HepG2 (cell line): ENCODE data around the gene TRAF4. TPM values are rescaled to one million over a fixed set of nuclear protein-coding genes. Genes with fewer than 3 reads are reported as not detected.

Experiments used
- ATAC-seq: fragments of 200-7000 bp; cut with Tn5 transposase; 3 replicates; pipeline ENCODE4 v1.9.1; 2020; ENCODE audit warnings: mild to moderate bottlenecking, moderate library complexity
- BruUV-seq: library from RNA; stranded (reverse); fragments of 400-500 nt; replicated peaks from 2 replicates; lab custom pipeline; 2021; lab: Mats Ljungman, UMichigan
- CTCF ChIA-PET: fragments of 300-600 bp; formaldehyde crosslinking; extraction: SDS; loops from one replicate; lab custom pipeline; 2021; ENCODE audit warnings: low total read pairs, inconsistent platforms, low intra/inter-chr PET ratio; lab: Yijun Ruan, JAX
- POLR2A ChIA-PET: fragments of 350-600 bp; sonication (Branson Sonifier 250); formaldehyde crosslinking; loops from one replicate; lab custom pipeline; 2020; ENCODE audit warnings: antibody characterized with exemption, inconsistent platforms; lab: Yijun Ruan, JAX
- DNase-seq: peaks from one replicate; pipeline ENCODE4 v3.0.0-alpha.2; 2015; ENCODE audit warnings: low spot score
- FAIRE-seq: peaks from 3 replicates; lab custom pipeline; 2011; peaks lifted over from hg19 to GRCh38; lab: Jason Lieb, UNC
- H2AFZ ChIP-seq: one replicate; pipeline ENCODE4 v1.6.1; 2011; ENCODE audit warnings: low read length, inconsistent platforms
- H3K27ac ChIP-seq: fragments of 300-600 bp; 3 replicates; pipeline ENCODE4 v1.8.0; 2011; ENCODE audit warnings: mixed run types, mild to moderate bottlenecking, mixed read lengths, low read length, inconsistent platforms; ENCODE audit not compliant: insufficient read depth; ENCODE audit errors: extremely low read length
- H3K27me3 ChIP-seq, 2 experiments: fragments of 200-600 bp in 1 of 2; 2 replicates in 1 of 2; 3 replicates in 1 of 2; pipeline versions ENCODE4 v1.6.0 to v1.8.0; 2011; ENCODE audit warnings: low read length in 2 of 2, mild to moderate bottlenecking in 2 of 2, moderate library complexity in 2 of 2, inconsistent platforms in 1 of 2; ENCODE audit not compliant: insufficient read depth in 2 of 2, control insufficient read depth in 1 of 2
- H3K36me3 ChIP-seq, 2 experiments: fragments of 200-600 bp in 1 of 2; replicated peaks in 1 of 2; 2 replicates in 1 of 2; 3 replicates in 1 of 2; pipeline versions ENCODE4 v1.5.1 to v1.8.0; 2011; ENCODE audit warnings: low read length in 2 of 2, inconsistent platforms in 1 of 2; ENCODE audit not compliant: insufficient read depth in 2 of 2, control insufficient read depth in 1 of 2
- H3K4me1 ChIP-seq: 2 replicates; pipeline ENCODE4 v1.5.1; 2012; ENCODE audit warnings: low read length, inconsistent platforms; ENCODE audit not compliant: insufficient read depth
- H3K4me2 ChIP-seq: 2 replicates; pipeline ENCODE4 v1.6.0; 2011; ENCODE audit warnings: low read depth, low read length, inconsistent platforms
- H3K4me3 ChIP-seq, 3 experiments: fragments of 200-600 bp in 1 of 3; sonication (generic), shearing (Covaris generic) in 1 of 3; replicated peaks in 1 of 3; 2 replicates each; pipeline ENCODE4 v1.5.1; 2011 to 2016; ENCODE audit warnings: low read length in 3 of 3, inconsistent platforms in 2 of 3, low read depth in 2 of 3, mild to moderate bottlenecking in 2 of 3, control low read depth in 1 of 3, mixed read lengths in 1 of 3; ENCODE audit not compliant: insufficient read depth in 1 of 3
- H3K79me2 ChIP-seq: one replicate; pipeline ENCODE4 v1.6.1; 2011; ENCODE audit warnings: low read length, inconsistent platforms; ENCODE audit not compliant: insufficient read depth
- H3K9ac ChIP-seq: 2 replicates; pipeline ENCODE4 v1.6.0; 2011; ENCODE audit warnings: mild to moderate bottlenecking, low read depth, low read length, inconsistent platforms; ENCODE audit not compliant: insufficient read depth
- H3K9me3 ChIP-seq: 2 replicates; pipeline ENCODE4 v1.5.1; 2012; ENCODE audit warnings: mild to moderate bottlenecking, low read length
- H4K20me1 ChIP-seq: 2 replicates; pipeline ENCODE4 v1.6.0; 2011; ENCODE audit warnings: inconsistent platforms, mild to moderate bottlenecking, low read length, moderate library complexity; ENCODE audit not compliant: insufficient read depth
- DR1 ChIP-seq: sonication (generic); formaldehyde crosslinking; IDR thresholded peaks from 2 replicates; pipeline ENCODE4 v1.8.0; 2021; ENCODE audit warnings: mild to moderate bottlenecking, missing genetic modification reagents, inconsistent platforms
- GATAD1 ChIP-seq: IDR thresholded peaks from 2 replicates; pipeline ENCODE4 v1.6.1; 2016; ENCODE audit warnings: missing genetic modification reagents, missing compliant biosample characterization
- GFI1 ChIP-seq: sonication (generic); formaldehyde crosslinking; IDR thresholded peaks from 2 replicates; pipeline ENCODE4 v1.5.0; 2020; ENCODE audit warnings: missing genetic modification reagents, mild to moderate bottlenecking, borderline replicate concordance
- KAT8 ChIP-seq: IDR thresholded peaks from 2 replicates; pipeline ENCODE4 v1.6.1; 2016; ENCODE audit warnings: missing genetic modification reagents, missing compliant biosample characterization
- RAD51 ChIP-seq: fragments of 450-650 bp; IDR thresholded peaks from 2 replicates; pipeline ENCODE4 v1.6.1; 2016; ENCODE audit warnings: borderline replicate concordance
- SNRNP70 ChIP-seq: fragments of 200-400 bp; formaldehyde crosslinking; IDR thresholded peaks from 2 replicates; pipeline ENCODE4 v1.6.1; 2017; ENCODE audit warnings: mild to moderate bottlenecking, low read depth, low read length, moderate library complexity
- SOX6 ChIP-seq, 2 experiments: fragments of 450-650 bp in 1 of 2; sonication (generic) in 1 of 2; formaldehyde crosslinking in 1 of 2; IDR thresholded peaks; 2 replicates each; pipeline versions ENCODE4 v1.4.0 to v1.6.1; 2017 to 2020; ENCODE audit warnings: antibody characterized with exemption in 1 of 2, mild to moderate bottlenecking in 1 of 2, missing genetic modification reagents in 1 of 2
- SP1 ChIP-seq, 2 experiments: fragments of 450-650 bp in 1 of 2; sonication (generic) in 1 of 2; formaldehyde crosslinking in 1 of 2; IDR thresholded peaks; 2 replicates each; pipeline versions ENCODE4 v1.4.0 to v1.6.1; 2016 to 2020; ENCODE audit warnings: missing genetic modification reagents in 1 of 2
- TARDBP ChIP-seq: sonication (generic); formaldehyde crosslinking; IDR thresholded peaks from 2 replicates; pipeline ENCODE4 v1.8.0; 2022; ENCODE audit warnings: mild to moderate bottlenecking, missing genetic modification reagents
- ZBTB20 ChIP-seq: sonication (generic); formaldehyde crosslinking; IDR thresholded peaks from 2 replicates; pipeline ENCODE4 v1.8.1; 2023; ENCODE audit warnings: missing genetic modification reagents, low read depth, mild to moderate bottlenecking, borderline replicate concordance
- ZKSCAN8 ChIP-seq: IDR thresholded peaks from 2 replicates; pipeline ENCODE4 v1.6.1; 2016; ENCODE audit warnings: borderline replicate concordance, missing genetic modification reagents, missing compliant biosample characterization
- ZNF235 ChIP-seq: sonication (generic); formaldehyde crosslinking; IDR thresholded peaks from 2 replicates; pipeline ENCODE4 v1.8.1; 2023; ENCODE audit warnings: mild to moderate bottlenecking, missing genetic modification reagents, borderline replicate concordance
- ZNF710 ChIP-seq: sonication (generic); formaldehyde crosslinking; IDR thresholded peaks from 2 replicates; pipeline ENCODE4 v1.5.0; 2020; ENCODE audit warnings: mild to moderate bottlenecking, missing genetic modification reagents, borderline replicate concordance
- WGBS: methylation state at CpG from one replicate; pipeline ENCODE4 v1.1.6; 2017; ENCODE audit warnings: low lambda C conversion rate; 5-methylcytosine and 5-hydroxymethylcytosine counted together
- in situ Hi-C: cut with HindIII; loops from 2 replicates; pipeline ENCODE4 v1.10.0; 2017; ENCODE audit warnings: low pct_unique_long_range_greater_than_20kb; ENCODE audit not compliant: extremely low pct_ligation_motif_present
- intact Hi-C: fragments of 100-400 bp; cut with micrococcal nuclease; formaldehyde crosslinking; loops from one replicate; pipeline ENCODE4 v1.10.0; 2022; ENCODE audit not compliant: unreplicated experiment
- polyA plus RNA-seq, 8 experiments: library from polyadenylated mRNA; depleted of rRNA in 3 of 8; stranded (reverse) in 7 of 8; unstranded in 1 of 8; fragments of >200 nt; fragmentation: Illumina TruSeq in 4 of 8; extraction: Trizol in 4 of 8; gene quantifications; 2 replicates each; pipeline versions ENCODE4 v1.2.1 to v1.2.3, GENCODE V29; 2011 to 2016; ENCODE audit warnings: low read depth in 4 of 8, missing spikeins in 1 of 8, mixed read lengths in 1 of 8; ENCODE audit not compliant: insufficient read depth in 1 of 8
- total RNA-seq, 5 experiments: library from RNA; depleted of rRNA; stranded (reverse); fragments of >200 nt; fragmentation: Illumina TruSeq; extraction: Trizol; gene quantifications; 2 replicates each; pipeline ENCODE4 v1.2.3, GENCODE V29; 2016; ENCODE audit warnings: low read depth in 1 of 5
- TF ChIP-seq, protein P1 (sequence below): sonication (generic); formaldehyde crosslinking; IDR thresholded peaks from 2 replicates; pipeline ENCODE4 v1.4.0; 2020; ENCODE audit warnings: missing genetic modification reagents, borderline replicate concordance
- TF ChIP-seq, protein P2 (sequence below): sonication (generic); formaldehyde crosslinking; IDR thresholded peaks from 2 replicates; pipeline ENCODE4 v1.4.0; 2020; ENCODE audit warnings: mild to moderate bottlenecking, missing genetic modification reagents

TRAF4 gene
- total and polyA plus RNA-seq, 2 of the 13 experiments (the other 11 are each of a cell fraction or from before 2014, with no cell fraction given), result 86.0 to 89.9 TPM

- H3K4me3 ChIP-seq, result no peak overlapping the region
- peak; percentile 88 for DNase-seq
- no peak overlapping the region for H2AFZ ChIP-seq
- 53% methylated on average over 20 of the region's 20 CpGs for WGBS
- H3K9ac ChIP-seq, result peak overlapping the region; percentile 2; the same call in 1 of the 2 replicates
- BruUV-seq, result TSS peak; percentile 55
- H3K9me3 ChIP-seq, result no peaks in the 10 kb centered on the region
- CTCF ChIA-PET, result interaction anchor here (0.7 to 4.1 kb wide), 8 partner anchors 13 to 153 kb away, joined by 3 to 142 read pairs (median 4); partner anchors contain the start of genes BLTP2, DHRS13, NEK8 and TLCD1
- ATAC-seq, result peak; percentile 66
- peaks cover 50% of the 10 kb centered on the region for H3K4me1 ChIP-seq
- in situ Hi-C loops, result no loop called here
- H3K27ac ChIP-seq, result peak overlapping the region; percentile 37
- H3K4me2 ChIP-seq, result 0 out of 2 replicates have a peak overlapping the region, but pooled peaks have one; percentile 0
- no peaks in the 10 kb centered on the region for H3K27me3 ChIP-seq
- H3K79me2 ChIP-seq, result peaks cover 20% of the 10 kb centered on the region
- intact Hi-C loops, result loop anchor here (1.0 to 2.0 kb wide), 2 partner anchors 23 to 66 kb away; no protein-coding TSS in a partner anchor
- H3K36me3 ChIP-seq, result peaks cover 39 to 43% of the 10 kb centered on the region in 2 experiments
- H4K20me1 ChIP-seq, result peaks cover 52% of the 10 kb centered on the region
- POLR2A ChIA-PET, result interaction anchor here (1.2 to 12.3 kb wide), 4 partner anchors 23 to 105 kb away, joined by 4 to 590 read pairs (median 12); partner anchors contain the start of genes NEK8, PROCA1, RPL23A and TLCD1
- FAIRE-seq, result peak; percentile 97
- TF ChIP-seq, protein P1, sequence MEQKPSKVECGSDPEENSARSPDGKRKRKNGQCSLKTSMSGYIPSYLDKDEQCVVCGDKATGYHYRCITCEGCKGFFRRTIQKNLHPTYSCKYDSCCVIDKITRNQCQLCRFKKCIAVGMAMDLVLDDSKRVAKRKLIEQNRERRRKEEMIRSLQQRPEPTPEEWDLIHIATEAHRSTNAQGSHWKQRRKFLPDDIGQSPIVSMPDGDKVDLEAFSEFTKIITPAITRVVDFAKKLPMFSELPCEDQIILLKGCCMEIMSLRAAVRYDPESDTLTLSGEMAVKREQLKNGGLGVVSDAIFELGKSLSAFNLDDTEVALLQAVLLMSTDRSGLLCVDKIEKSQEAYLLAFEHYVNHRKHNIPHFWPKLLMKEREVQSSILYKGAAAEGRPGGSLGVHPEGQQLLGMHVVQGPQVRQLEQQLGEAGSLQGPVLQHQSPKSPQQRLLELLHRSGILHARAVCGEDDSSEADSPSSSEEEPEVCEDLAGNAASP, result peak; percentile 50; the same call in 1 of the 2 replicates
- TF ChIP-seq, protein P2, sequence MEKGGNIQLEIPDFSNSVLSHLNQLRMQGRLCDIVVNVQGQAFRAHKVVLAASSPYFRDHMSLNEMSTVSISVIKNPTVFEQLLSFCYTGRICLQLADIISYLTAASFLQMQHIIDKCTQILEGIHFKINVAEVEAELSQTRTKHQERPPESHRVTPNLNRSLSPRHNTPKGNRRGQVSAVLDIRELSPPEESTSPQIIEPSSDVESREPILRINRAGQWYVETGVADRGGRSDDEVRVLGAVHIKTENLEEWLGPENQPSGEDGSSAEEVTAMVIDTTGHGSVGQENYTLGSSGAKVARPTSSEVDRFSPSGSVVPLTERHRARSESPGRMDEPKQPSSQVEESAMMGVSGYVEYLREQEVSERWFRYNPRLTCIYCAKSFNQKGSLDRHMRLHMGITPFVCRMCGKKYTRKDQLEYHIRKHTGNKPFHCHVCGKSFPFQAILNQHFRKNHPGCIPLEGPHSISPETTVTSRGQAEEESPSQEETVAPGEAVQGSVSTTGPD (CRISPR knock-in tag), result no peak
- TF ChIP-seq ZNF235 (no peak), ZKSCAN8 (0 out of 2 replicates have a peak, but pooled peaks have one; percentile 25), RAD51 (no peak), GATAD1 (peak; percentile 63), GFI1 (no peak), ZNF710 (CRISPR knock-in tag) (no peak), ZBTB20 (CRISPR knock-in tag) (peak; percentile 55; the same call in 1 of the 2 replicates), KAT8 (CRISPR knock-in tag) (peak; percentile 50; the same call in 1 of the 2 replicates), DR1 (CRISPR knock-in tag) (no peak), SNRNP70 (no peak), SOX6 (IDR thresholded peaks at IDR 0.05) (no peak), SOX6 (CRISPR knock-in tag; IDR thresholded peaks at IDR 0.05) (peak; percentile 64; the same call in 1 of the 2 replicates), SP1 (IDR thresholded peaks at IDR 0.05) (no peak), SP1 (CRISPR knock-in tag; IDR thresholded peaks at IDR 0.05) (no peak; the same call in 1 of the 2 replicates), TARDBP (CRISPR knock-in tag) (peak; percentile 7)
These were observed 6.6 kb downstream of the TRAF4 start for GRCh38 chr17:28750178-28751047.
